GM12891 (cell line): ENCODE results near the gene LYPD6B.

Source experiments
- DNase-seq: peaks from one replicate; pipeline ENCODE4 v3.0.0; 2011; ENCODE audit warnings: low spot score; ENCODE audit not compliant: insufficient read length
- FAIRE-seq: peaks from 2 replicates; lab custom pipeline; 2011; peaks lifted over from hg19 to GRCh38; lab: Jason Lieb, UNC
- PAX5 ChIP-seq: IDR thresholded peaks from 2 replicates; pipeline ENCODE4 v1.6.1; 2011; ENCODE audit warnings: low read length, moderate library complexity, mild to moderate bottlenecking; ENCODE audit not compliant: insufficient read depth, severe bottlenecking
- POLR2A ChIP-seq: IDR thresholded peaks from 2 replicates; pipeline ENCODE4 v1.6.1; 2011; ENCODE audit warnings: low read depth, low read length, control low read depth
- POLR2AphosphoS5 ChIP-seq: IDR thresholded peaks from 2 replicates; pipeline ENCODE4 v1.6.1; 2011; ENCODE audit warnings: low read depth, low read length, control low read depth
- POU2F2 ChIP-seq: IDR thresholded peaks from 2 replicates; pipeline ENCODE4 v1.6.1; 2011; ENCODE audit warnings: low read depth, mild to moderate bottlenecking, control low read depth, low read length, moderate library complexity
- SPI1 ChIP-seq: IDR thresholded peaks from 2 replicates; pipeline ENCODE4 v1.6.1; 2011; ENCODE audit warnings: low read depth, low read length, control low read depth
- TAF1 ChIP-seq: IDR thresholded peaks from 2 replicates; pipeline ENCODE4 v1.6.1; 2011; ENCODE audit warnings: low read depth, low read length, control low read depth

LYPD6B gene

DNA sequence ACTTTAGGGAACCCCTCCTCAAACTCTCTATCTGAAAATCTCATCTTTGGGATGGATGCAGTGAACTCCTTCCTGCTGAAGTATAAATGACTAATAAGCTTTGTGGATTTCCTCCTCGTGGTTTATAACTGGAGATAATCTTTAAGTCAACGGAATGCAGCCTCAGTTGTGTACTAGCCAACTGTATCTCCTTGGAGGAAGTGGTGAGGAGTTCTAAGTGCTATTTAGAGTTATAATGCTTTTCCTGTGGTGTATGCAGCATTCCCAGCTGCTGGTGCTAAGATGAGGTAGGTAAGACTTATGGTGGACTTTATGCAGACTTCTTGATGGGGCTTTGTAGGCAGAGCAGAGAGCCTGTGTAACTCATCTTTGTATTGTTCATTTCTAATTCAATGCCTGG is 90.9 kb downstream of the LYPD6B start:
- FAIRE-seq (no peak), DNase-seq (no peak)
- TF ChIP-seq POLR2A, result no peak
- no peak for TF ChIP-seq SPI1
- no peak for TF ChIP-seq TAF1
- no peak for TF ChIP-seq POLR2AphosphoS5
- TF ChIP-seq POU2F2, result no peak
- TF ChIP-seq PAX5, result no peak

DNA sequence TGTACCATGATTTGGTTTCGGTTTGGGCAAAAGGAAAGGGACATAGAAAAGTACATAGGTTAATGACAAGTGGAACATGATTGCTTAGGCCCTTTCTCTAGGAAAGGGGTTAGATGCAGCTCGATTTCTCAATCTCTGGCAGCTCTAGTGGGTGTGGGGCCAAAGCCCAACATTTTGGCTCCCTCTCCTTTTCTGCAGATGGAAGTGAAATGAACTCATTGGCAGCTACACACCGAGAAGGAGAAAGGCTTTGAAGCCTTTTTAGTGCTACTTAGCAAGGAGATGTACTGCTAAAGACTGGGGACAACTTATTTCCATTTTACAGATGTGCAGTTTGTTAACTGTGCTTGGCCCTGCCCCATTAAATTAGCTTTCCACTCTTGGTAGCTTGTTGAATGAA is 93.8 kb downstream of the LYPD6B start:
- DNase-seq, result no peak
- FAIRE-seq, result no peak
- TF ChIP-seq POLR2AphosphoS5 (no peak), POLR2A (no peak), SPI1 (no peak), PAX5 (no peak), TAF1 (no peak), POU2F2 (no peak)

DNA sequence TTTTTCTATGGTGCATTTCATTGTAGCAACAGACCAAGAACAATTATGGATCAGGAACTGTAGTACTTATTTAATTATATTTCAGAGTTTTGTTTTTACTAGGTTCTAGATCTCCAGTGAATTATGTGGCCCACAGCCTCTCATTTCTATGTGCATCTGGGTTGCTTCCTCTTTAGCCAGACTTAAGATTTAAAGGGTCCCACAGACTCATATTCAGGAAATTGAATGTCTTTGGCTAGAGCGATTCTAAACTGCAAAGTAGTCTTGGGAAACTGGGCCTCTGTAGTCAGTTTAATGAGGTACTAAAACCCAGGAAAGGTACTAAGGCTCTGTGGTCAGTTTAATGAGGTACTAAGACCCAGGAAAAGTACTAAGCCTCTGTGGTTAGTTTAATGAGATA is 94.4 kb downstream of the LYPD6B start:
- FAIRE-seq (no peak), DNase-seq (no peak)
- TF ChIP-seq POU2F2, result no peak
- no peak for TF ChIP-seq SPI1
- no peak for TF ChIP-seq PAX5
- TF ChIP-seq POLR2A, result no peak
- TF ChIP-seq TAF1, result no peak
- TF ChIP-seq POLR2AphosphoS5, result no peak

DNA sequence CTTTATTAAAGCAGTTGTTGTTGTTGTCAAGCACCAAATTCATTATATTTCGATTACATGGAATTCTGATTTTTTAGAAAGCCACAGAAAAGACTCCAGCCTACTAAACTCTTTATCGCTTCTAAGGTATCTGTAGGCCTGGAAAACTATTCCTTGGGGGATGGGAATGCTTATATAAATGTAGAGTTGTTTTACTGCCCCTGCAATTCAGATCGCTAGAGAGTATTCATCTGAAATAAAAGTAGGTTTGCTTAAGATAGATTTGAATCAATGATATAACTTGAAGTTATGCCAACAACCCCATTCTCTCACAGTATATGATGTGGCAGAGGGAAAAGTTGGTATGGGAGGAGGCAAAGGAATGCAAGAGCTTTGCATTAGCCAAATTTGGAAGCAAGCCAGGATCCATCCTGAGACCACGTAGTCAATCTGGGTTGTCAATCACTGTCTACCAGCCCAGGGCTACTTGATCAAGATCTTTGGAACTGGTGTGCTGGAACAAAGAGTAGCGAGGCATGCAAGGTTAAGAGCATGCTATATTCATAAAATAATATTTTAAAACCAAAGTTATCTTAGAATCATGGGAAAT is 95.9 kb downstream of the LYPD6B start:
- no peak for FAIRE-seq
- TF ChIP-seq TAF1, result no peak
- TF ChIP-seq POLR2A, result no peak
- no peak for TF ChIP-seq PAX5
- TF ChIP-seq POU2F2, result no peak
- no peak for TF ChIP-seq SPI1
- no peak for TF ChIP-seq POLR2AphosphoS5
- DNase-seq, result no peak

DNA sequence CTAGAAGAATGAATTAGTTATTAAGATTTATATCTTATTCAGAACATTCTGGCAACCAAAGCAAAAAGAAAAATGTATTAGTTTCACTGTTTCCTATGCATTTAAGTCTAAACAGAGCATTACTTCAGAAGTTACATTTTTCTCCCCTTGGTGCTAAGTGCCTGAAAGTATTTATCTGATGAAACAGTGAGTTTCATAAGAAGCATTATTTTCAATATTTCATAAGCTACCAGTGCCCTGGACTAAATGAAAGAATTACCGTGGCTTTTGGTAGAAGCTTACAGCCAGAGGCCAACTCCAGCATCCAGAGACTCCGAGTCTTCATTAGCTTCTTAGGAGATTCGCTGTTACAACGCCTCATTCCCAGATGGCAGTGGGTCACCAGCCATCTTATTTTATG is 97.6 kb downstream of the LYPD6B start:
- FAIRE-seq, result no peak
- TF ChIP-seq POLR2AphosphoS5, result no peak
- no peak for DNase-seq

DNA sequence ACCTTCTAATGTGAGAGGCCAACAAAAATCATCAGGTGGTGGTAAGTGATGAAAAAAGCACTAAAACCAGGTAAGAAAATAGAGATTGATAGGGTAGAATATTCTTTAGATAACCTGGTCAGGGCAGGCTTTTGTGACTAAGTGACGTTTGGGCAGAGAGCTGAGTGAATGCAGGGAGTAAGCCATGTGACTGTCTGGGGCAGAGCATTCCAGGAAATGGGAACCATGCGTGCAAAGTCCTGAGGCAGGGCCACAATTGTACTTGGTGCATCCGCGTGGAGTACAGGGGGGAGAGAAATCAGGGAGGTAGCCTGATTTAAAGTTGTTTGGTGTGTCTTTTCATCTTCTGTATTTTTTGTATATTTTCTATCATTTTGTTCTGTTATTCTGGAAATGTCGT is 102.5 kb downstream of the LYPD6B start:
- no peak for DNase-seq
- FAIRE-seq, result no peak

DNA sequence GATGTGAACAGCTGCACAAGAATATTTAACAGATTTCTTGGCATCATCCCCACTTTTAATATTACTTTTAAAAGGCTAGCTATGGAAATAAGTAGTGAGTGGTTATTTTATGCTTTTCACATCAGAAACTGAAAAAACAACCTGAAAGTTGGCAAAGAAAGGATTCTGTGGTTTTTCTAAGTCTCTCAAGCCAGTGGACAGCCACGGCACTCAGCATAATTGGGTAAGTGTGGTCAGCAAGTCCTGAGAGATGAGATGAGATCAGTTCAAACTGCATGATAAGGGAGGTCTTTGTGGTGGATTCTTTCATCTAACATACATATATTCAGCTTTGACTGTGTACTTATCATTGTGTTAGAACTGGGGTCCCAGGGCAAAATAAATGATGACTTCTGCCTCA is 105.2 kb downstream of the LYPD6B start:
- no peak for FAIRE-seq
- TF ChIP-seq POLR2AphosphoS5 (no peak), TAF1 (no peak), SPI1 (no peak), POLR2A (no peak), PAX5 (no peak), POU2F2 (no peak)
- no peak for DNase-seq

More for the DNA sequence above, 102.5 kb downstream of the LYPD6B start:
- TF ChIP-seq POU2F2 (no peak), TAF1 (no peak), PAX5 (no peak), SPI1 (no peak), POLR2AphosphoS5 (no peak), POLR2A (no peak)

DNA sequence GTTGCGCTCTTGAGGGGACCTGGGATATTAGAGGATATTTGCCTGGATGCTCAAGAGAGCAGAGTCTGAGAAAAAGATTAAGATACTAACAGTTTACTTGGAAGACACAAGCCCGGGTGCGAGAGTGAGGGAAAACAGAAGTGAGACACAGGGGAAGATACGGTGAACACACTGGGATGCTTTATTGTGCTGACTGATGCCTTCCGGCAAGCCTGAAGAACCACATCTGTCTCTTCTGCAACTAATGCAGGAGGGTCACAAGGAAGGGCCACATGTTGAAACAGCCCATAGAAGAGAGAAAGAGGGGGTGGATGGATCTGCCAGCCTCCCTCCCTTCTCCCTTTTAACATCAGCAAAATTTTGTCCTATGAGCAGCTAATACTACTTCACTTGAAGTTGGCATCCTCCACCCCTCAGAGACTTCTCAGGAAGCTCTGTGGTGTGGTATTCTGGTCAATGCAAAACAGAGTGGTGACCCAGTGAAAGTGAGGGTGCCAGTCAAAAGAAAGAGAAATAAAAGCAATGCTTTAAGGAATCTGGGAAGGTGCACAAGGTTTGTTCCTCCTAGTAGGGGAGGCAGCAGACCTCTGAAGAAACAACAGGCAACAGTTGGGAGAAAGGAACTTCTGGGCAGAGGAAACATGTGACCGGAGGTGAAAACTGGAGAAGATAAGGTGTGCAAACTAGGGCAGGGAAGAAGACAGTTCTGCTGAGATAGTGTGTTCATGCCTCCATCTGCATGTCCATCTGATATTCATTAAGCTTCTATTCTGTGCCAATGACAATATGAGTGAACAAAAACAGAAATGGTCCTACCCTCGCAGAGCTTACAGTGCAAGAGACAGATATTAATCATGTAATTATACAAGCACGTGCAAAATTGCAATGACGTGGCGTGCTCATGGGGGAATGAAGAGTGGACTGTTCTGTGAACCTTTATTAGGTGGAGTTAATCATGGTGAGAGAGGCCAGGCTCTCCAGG is 107.1 kb downstream of the LYPD6B start:
- FAIRE-seq, result no peak
- no peak for DNase-seq
- TF ChIP-seq SPI1, result no peak
- no peak for TF ChIP-seq POU2F2
- no peak for TF ChIP-seq POLR2AphosphoS5

DNA sequence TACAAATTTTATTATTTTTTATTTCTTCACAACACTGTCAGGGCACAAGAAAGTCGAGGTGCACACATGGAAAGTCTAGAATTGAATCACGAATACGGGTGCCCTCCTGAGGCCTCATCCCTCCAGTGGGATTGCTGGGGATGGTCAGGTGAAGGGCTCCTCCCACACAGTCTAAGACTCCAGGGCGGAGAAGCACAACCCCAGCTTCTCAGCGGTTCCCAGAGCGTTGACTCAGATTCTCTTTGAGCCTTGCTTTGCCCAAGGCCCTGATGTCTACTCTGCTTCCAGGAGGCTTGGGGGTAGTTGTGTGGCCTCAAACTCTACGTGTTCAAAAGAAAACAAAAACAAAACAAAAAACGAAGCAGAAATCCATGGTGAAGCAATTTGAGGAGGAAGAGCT is 108.4 kb downstream of the LYPD6B start:
- no peak for TF ChIP-seq SPI1
- no peak for TF ChIP-seq POU2F2
- no peak for TF ChIP-seq POLR2A
- TF ChIP-seq POLR2AphosphoS5, result no peak
- TF ChIP-seq TAF1, result no peak
- TF ChIP-seq PAX5, result no peak
- FAIRE-seq, result no peak
- no peak for DNase-seq
